ENCODE data around the gene SMARCD2.

The SMARCD2 gene

GRCh38 chr17:63819585-63820537 lies 22.6 kb downstream of the SMARCD2 start:
- TF ChIP-seq GATA2 (IDR thresholded peaks at IDR 0.05; ENCODE audit: low read depth, low read length) (no peak), GATA3 (IDR thresholded peaks at IDR 0.05; ENCODE audit: low read depth, low read length) (no peak)

GRCh38 chr17:63819131-63819530 lies 23.4 kb downstream of the SMARCD2 start:
- TF ChIP-seq GATA2 (IDR thresholded peaks at IDR 0.05; ENCODE audit: low read depth, low read length): no peak
- TF ChIP-seq GATA3 (IDR thresholded peaks at IDR 0.05; ENCODE audit: low read depth, low read length): no peak

- TF ChIP-seq GATA2 (IDR thresholded peaks at IDR 0.05; ENCODE audit: low read depth, low read length) (no peak), GATA3 (IDR thresholded peaks at IDR 0.05; ENCODE audit: low read depth, low read length) (no peak)
Measured at GRCh38 chr17:63817736-63818385, 24.6 kb downstream of the SMARCD2 start.

GRCh38 chr17:63816669-63817068 lies 25.8 kb downstream of the SMARCD2 start:
- TF ChIP-seq GATA3 (IDR thresholded peaks at IDR 0.05; ENCODE audit: low read depth, low read length): no peak
- TF ChIP-seq GATA2 (IDR thresholded peaks at IDR 0.05; ENCODE audit: low read depth, low read length): no peak

GRCh38 chr17:63816123-63816522 lies 26.4 kb downstream of the SMARCD2 start:
- TF ChIP-seq GATA3 (IDR thresholded peaks at IDR 0.05; ENCODE audit: low read depth, low read length) (no peak), GATA2 (IDR thresholded peaks at IDR 0.05; ENCODE audit: low read depth, low read length) (no peak)

- TF ChIP-seq GATA2 (IDR thresholded peaks at IDR 0.05; ENCODE audit: low read depth, low read length) (no peak), GATA3 (IDR thresholded peaks at IDR 0.05; ENCODE audit: low read depth, low read length) (no peak)
Measured at GRCh38 chr17:63809970-63810369, 32.5 kb downstream of the SMARCD2 start.

GRCh38 chr17:63805591-63805990 lies 36.9 kb downstream of the SMARCD2 start:
- TF ChIP-seq GATA2 (IDR thresholded peaks at IDR 0.05; ENCODE audit: low read depth, low read length): no peak
- no peak for TF ChIP-seq GATA3 (IDR thresholded peaks at IDR 0.05; ENCODE audit: low read depth, low read length)

GRCh38 chr17:63804328-63804727 lies 38.2 kb downstream of the SMARCD2 start:
- no peak for TF ChIP-seq GATA3 (IDR thresholded peaks at IDR 0.05; ENCODE audit: low read depth, low read length)
- TF ChIP-seq GATA2 (IDR thresholded peaks at IDR 0.05; ENCODE audit: low read depth, low read length): no peak

- TF ChIP-seq GATA2 (IDR thresholded peaks at IDR 0.05; ENCODE audit: low read depth, low read length) (no peak), GATA3 (IDR thresholded peaks at IDR 0.05; ENCODE audit: low read depth, low read length) (no peak)
Measured at GRCh38 chr17:63800783-63801182, 41.7 kb downstream of the SMARCD2 start.

GRCh38 chr17:63798572-63799106 lies 43.8 kb downstream of the SMARCD2 start:
- TF ChIP-seq GATA2 (IDR thresholded peaks at IDR 0.05; ENCODE audit: low read depth, low read length) (no peak), GATA3 (IDR thresholded peaks at IDR 0.05; ENCODE audit: low read depth, low read length) (no peak)

GRCh38 chr17:63792055-63792729 lies 50.3 kb downstream of the SMARCD2 start:
- TF ChIP-seq GATA3 (IDR thresholded peaks at IDR 0.05; ENCODE audit: low read depth, low read length): no peak
- TF ChIP-seq GATA2 (IDR thresholded peaks at IDR 0.05; ENCODE audit: low read depth, low read length): no peak

GRCh38 chr17:63790057-63790456 lies 52.4 kb downstream of the SMARCD2 start:
- no peak for TF ChIP-seq GATA3 (IDR thresholded peaks at IDR 0.05; ENCODE audit: low read depth, low read length)
- TF ChIP-seq GATA2 (IDR thresholded peaks at IDR 0.05; ENCODE audit: low read depth, low read length): no peak

GRCh38 chr17:63786971-63787711 lies 55.3 kb downstream of the SMARCD2 start:
- TF ChIP-seq GATA2 (IDR thresholded peaks at IDR 0.05; ENCODE audit: low read depth, low read length): no peak
- no peak for TF ChIP-seq GATA3 (IDR thresholded peaks at IDR 0.05; ENCODE audit: low read depth, low read length)
